OCI-LY3 (cell line): ENCODE measurements around the gene CORO2B.

ENCODE experiments used
- EZH2phosphoT487 ChIP-seq: fragments of 200-600 bp; shearing (Covaris generic); IDR thresholded peaks from 2 replicates; pipeline ENCODE4 v1.6.1; 2018; ENCODE audit warnings: antibody characterized with exemption, mixed run types, low read depth
- TF ChIP-seq, protein P1 (sequence below): fragments of 200-600, 300-600 bp; sonication (generic); IDR thresholded peaks from 2 replicates; pipeline ENCODE4 v1.5.1; 2014; ENCODE audit warnings: antibody characterized with exemption, low read length, low read depth

DNA sequence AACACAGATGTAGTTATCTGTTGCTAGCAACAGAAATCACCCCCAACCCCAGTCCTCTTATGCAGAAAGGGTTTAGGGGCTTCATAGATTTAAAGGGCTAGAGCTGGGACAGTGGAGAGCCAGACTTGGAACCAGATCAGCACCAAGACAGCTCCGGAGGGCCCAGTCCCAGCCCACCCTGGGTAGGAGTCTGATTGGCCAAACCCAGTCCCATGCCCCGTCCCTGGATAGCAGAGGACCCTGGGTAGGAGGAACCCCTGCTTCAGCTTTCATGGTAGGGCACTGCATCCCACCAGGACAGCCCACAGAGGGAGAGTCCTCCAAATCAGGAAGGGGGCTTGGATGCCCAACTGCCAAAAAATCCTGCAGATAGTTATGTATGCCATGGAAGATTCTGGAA, 103.0 kb downstream of the CORO2B start:
- TF ChIP-seq, protein P1, sequence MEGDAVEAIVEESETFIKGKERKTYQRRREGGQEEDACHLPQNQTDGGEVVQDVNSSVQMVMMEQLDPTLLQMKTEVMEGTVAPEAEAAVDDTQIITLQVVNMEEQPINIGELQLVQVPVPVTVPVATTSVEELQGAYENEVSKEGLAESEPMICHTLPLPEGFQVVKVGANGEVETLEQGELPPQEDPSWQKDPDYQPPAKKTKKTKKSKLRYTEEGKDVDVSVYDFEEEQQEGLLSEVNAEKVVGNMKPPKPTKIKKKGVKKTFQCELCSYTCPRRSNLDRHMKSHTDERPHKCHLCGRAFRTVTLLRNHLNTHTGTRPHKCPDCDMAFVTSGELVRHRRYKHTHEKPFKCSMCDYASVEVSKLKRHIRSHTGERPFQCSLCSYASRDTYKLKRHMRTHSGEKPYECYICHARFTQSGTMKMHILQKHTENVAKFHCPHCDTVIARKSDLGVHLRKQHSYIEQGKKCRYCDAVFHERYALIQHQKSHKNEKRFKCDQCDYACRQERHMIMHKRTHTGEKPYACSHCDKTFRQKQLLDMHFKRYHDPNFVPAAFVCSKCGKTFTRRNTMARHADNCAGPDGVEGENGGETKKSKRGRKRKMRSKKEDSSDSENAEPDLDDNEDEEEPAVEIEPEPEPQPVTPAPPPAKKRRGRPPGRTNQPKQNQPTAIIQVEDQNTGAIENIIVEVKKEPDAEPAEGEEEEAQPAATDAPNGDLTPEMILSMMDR = no peak
- TF ChIP-seq EZH2phosphoT487 = no peak
